Effector memory CD4-positive, alpha-beta T cell (primary cell): ENCODE results near the gene MAPK14.
A peak's percentile ranks its signal among the peaks of the same experiment; 100 is the strongest.
"Not testable (repeated sequence)": the region's sequence is repeated elsewhere in the genome, so short reads cannot be mapped to it uniquely, and the experiment has no call there.

Experiments
- DNase-seq, 3 donors: peaks; one replicate each; pipeline ENCODE4 v3.0.0-alpha.2; 2020
- H3K27ac ChIP-seq: 2 replicates; pipeline ENCODE4 v1.7.0; 2013; ENCODE audit warnings: mild to moderate bottlenecking, low read length, moderate library complexity; ENCODE audit not compliant: insufficient read depth, poor library complexity, severe bottlenecking
- H3K27me3 ChIP-seq: replicated peaks from 2 replicates; pipeline ENCODE4 v1.7.0; 2013; ENCODE audit warnings: mild to moderate bottlenecking, low read length; ENCODE audit not compliant: insufficient read depth, control insufficient read depth, poor library complexity, severe bottlenecking
- H3K36me3 ChIP-seq: 2 replicates; pipeline ENCODE4 v1.7.0; 2013; ENCODE audit warnings: mild to moderate bottlenecking, low read length, moderate library complexity; ENCODE audit not compliant: control insufficient read depth, insufficient read depth
- H3K4me1 ChIP-seq: 2 replicates; pipeline ENCODE4 v1.7.0; 2013; ENCODE audit warnings: low read length, mild to moderate bottlenecking; ENCODE audit not compliant: control insufficient read depth, insufficient read depth, poor library complexity, severe bottlenecking
- H3K4me3 ChIP-seq: 2 replicates; pipeline ENCODE4 v1.7.0; 2013; ENCODE audit warnings: low read length, low read depth, mild to moderate bottlenecking; ENCODE audit not compliant: insufficient read depth, poor library complexity, severe bottlenecking
- H3K9me3 ChIP-seq: 2 replicates; pipeline ENCODE4 v1.7.0; 2013; ENCODE audit warnings: mild to moderate bottlenecking, low read length, moderate library complexity; ENCODE audit not compliant: control insufficient read depth

The MAPK14 gene

GRCh38 chr6:36075656-36076055 is 48.0 kb downstream of the MAPK14 start:
- no peaks in the 10 kb centered on the region for H3K4me1 ChIP-seq
- no peaks in the 10 kb centered on the region for H3K27me3 ChIP-seq
- no peaks in the 10 kb centered on the region for H3K9me3 ChIP-seq
- H3K27ac ChIP-seq, result no peak overlapping the region
- H3K4me3 ChIP-seq, result no peak overlapping the region
- DNase-seq, result no peak
- peaks cover 27% of the 10 kb centered on the region for H3K36me3 ChIP-seq

- no peak for DNase-seq
- H3K27me3 ChIP-seq, result no peaks in the 10 kb centered on the region
- H3K9me3 ChIP-seq, result no peaks in the 10 kb centered on the region
- no peaks in the 10 kb centered on the region for H3K4me1 ChIP-seq
- peaks cover 34% of the 10 kb centered on the region for H3K36me3 ChIP-seq
- no peak overlapping the region for H3K4me3 ChIP-seq
- no peak overlapping the region for H3K27ac ChIP-seq
Observed at GRCh38 chr6:36076178-36077063, 48.8 kb downstream of the MAPK14 start.

GRCh38 chr6:36078159-36078558 is 50.6 kb downstream of the MAPK14 start:
- Histone ChIP-seq H3K9me3 (no peaks in the 10 kb centered on the region), H3K27me3 (no peaks in the 10 kb centered on the region), H3K27ac (no peak overlapping the region), H3K4me3 (no peak overlapping the region), H3K4me1 (no peaks in the 10 kb centered on the region), H3K36me3 (peaks cover 48% of the 10 kb centered on the region)
- no peak for DNase-seq

- Histone ChIP-seq H3K27ac (no peak overlapping the region), H3K27me3 (no peaks in the 10 kb centered on the region), H3K4me1 (no peaks in the 10 kb centered on the region), H3K36me3 (peaks cover 56% of the 10 kb centered on the region), H3K4me3 (no peak overlapping the region), H3K9me3 (no peaks in the 10 kb centered on the region)
- no peak for DNase-seq
Observed at GRCh38 chr6:36079601-36080000, 52.0 kb downstream of the MAPK14 start.

GRCh38 chr6:36082318-36082717 is 54.7 kb downstream of the MAPK14 start:
- no peak for DNase-seq
- Histone ChIP-seq H3K36me3 (peaks cover 47% of the 10 kb centered on the region), H3K27me3 (no peaks in the 10 kb centered on the region), H3K27ac (no peak overlapping the region), H3K4me1 (no peaks in the 10 kb centered on the region), H3K9me3 (no peaks in the 10 kb centered on the region), H3K4me3 (no peak overlapping the region)

GRCh38 chr6:36083446-36083845 is 55.8 kb downstream of the MAPK14 start:
- Histone ChIP-seq H3K9me3 (no peaks in the 10 kb centered on the region), H3K27me3 (no peaks in the 10 kb centered on the region), H3K27ac (no peak overlapping the region), H3K4me3 (no peak overlapping the region), H3K4me1 (no peaks in the 10 kb centered on the region), H3K36me3 (peaks cover 47% of the 10 kb centered on the region)
- DNase-seq, result no peak

- H3K4me1 ChIP-seq, H3K36me3 ChIP-seq, H3K27ac ChIP-seq, H3K9me3 ChIP-seq, H3K27me3 ChIP-seq, H3K4me3 ChIP-seq, DNase-seq: not testable (repeated sequence)
Observed at GRCh38 chr6:36088204-36088603, 60.6 kb downstream of the MAPK14 start.

- DNase-seq, result no peak
- H3K36me3 ChIP-seq, result no peaks in the 10 kb centered on the region
Observed at GRCh38 chr6:36089048-36089447, 61.4 kb downstream of the MAPK14 start.

GRCh38 chr6:36094238-36094637 is 66.6 kb downstream of the MAPK14 start:
- peaks cover 4% of the 10 kb centered on the region for H3K4me1 ChIP-seq
- DNase-seq, result no peak
- H3K36me3 ChIP-seq, result no peaks in the 10 kb centered on the region
- no peaks in the 10 kb centered on the region for H3K9me3 ChIP-seq
- peak overlapping the region; percentile 45 for H3K27ac ChIP-seq
- no peak overlapping the region for H3K4me3 ChIP-seq
- H3K27me3 ChIP-seq, result no peaks in the 10 kb centered on the region

More at GRCh38 chr6:36089048-36089447, 61.4 kb downstream of the MAPK14 start:
- no peaks in the 10 kb centered on the region for H3K9me3 ChIP-seq
- H3K27ac ChIP-seq, result no peak overlapping the region
- no peaks in the 10 kb centered on the region for H3K4me1 ChIP-seq
- H3K4me3 ChIP-seq, result no peak overlapping the region
- H3K27me3 ChIP-seq, result no peaks in the 10 kb centered on the region

GRCh38 chr6:36094753-36095496 is 67.3 kb downstream of the MAPK14 start:
- Histone ChIP-seq H3K27ac (peak overlapping the region; percentile 45), H3K4me3 (no peak overlapping the region), H3K27me3 (no peaks in the 10 kb centered on the region), H3K9me3 (no peaks in the 10 kb centered on the region), H3K36me3 (no peaks in the 10 kb centered on the region), H3K4me1 (peaks cover 11% of the 10 kb centered on the region)
- DNase-seq, result peak; percentile 60 to 69 (median 68)
